HG02981 (cell line): ENCODE measurements around the gene PARP4.
"Not testable (repeated sequence)": the region's sequence is repeated elsewhere in the genome, so short reads cannot be mapped to it uniquely, and the experiment has no call there.

Experiments
- ATAC-seq: cut with Tn5 transposase; IDR thresholded peaks from one replicate; pipeline ENCODE4 v1.9.1; 2021; ENCODE audit warnings: mild to moderate bottlenecking, moderate library complexity; ENCODE audit not compliant: unreplicated experiment

PARP4 gene

DNA sequence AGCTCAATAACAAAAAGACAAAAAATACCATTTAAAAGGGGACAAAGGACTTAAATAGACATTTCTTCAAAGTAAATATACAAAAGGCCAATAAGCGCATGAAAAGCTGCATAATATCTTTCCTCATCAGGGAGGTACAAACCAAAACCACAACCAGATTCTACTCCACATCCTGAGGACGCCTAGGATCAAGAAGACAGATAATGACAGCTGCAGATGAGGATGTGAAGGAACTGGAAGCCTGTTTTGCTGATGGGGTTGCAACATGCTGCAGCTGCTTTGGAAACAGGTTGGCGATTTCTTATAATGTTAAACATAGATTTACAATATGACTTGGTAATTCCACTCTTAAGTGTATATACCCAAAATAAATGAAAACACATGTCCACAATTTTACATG is 132.4 kb downstream of the PARP4 start:
- not testable (repeated sequence) for ATAC-seq

DNA sequence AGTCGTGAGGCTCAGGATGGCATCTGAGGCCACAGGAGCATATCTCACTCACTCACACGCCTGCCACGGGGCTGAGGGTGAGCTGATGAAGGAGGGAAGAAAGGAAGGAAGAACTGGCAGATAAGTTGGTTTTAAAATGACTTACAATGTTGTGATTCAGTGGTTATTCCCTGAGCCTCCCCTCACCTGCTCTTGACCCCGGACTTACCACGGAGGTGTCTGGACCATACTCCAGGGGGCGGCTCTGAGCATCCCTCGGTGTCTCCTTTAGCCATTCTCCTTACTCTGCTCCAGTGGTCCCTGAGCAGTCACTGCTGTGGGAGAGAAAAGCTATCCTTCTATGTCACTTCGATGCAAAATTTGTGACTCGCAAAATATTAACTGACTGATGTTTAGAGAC is 141.3 kb downstream of the PARP4 start:
- ATAC-seq: not testable (repeated sequence)
